HCT116 (cell line): ENCODE measurements around the gene GRK5. TPM values are rescaled to one million over a fixed set of nuclear protein-coding genes. Genes with fewer than 3 reads are reported as not detected.

Experiments used
- ATAC-seq: fragments of 200-7000 bp; cut with Tn5 transposase; 2 replicates; pipeline ENCODE4 v1.9.1; 2020; ENCODE audit warnings: mild to moderate bottlenecking, moderate library complexity
- BruUV-seq: library from RNA; stranded (reverse); fragments of 400-500 nt; replicated peaks from 2 replicates; lab custom pipeline; 2021; lab: Mats Ljungman, UMichigan
- CTCF ChIA-PET: fragments of 300-600 bp; sonication (Branson Sonifier 250); formaldehyde crosslinking; loops from one replicate; lab custom pipeline; 2021; ENCODE audit warnings: antibody characterized with exemption; lab: Charles Lee
- POLR2A ChIA-PET: fragments of 300-600, 350-600 bp; sonication (Branson Sonifier 250); formaldehyde crosslinking; loops from one replicate; lab custom pipeline; 2021; ENCODE audit warnings: antibody characterized with exemption; lab: Charles Lee
- RAD21 ChIA-PET, 2 experiments: fragments of 300-600 bp; sonication (Branson Sonifier 250); formaldehyde crosslinking; loops; one replicate each; lab custom pipeline; 2023; ENCODE audit warnings: low total read pairs in 2 of 2; ENCODE audit not compliant: uncharacterized antibody in 2 of 2, unreplicated experiment in 2 of 2, low non-redundant PET in 1 of 2; lab: Charles Lee
- DNase-seq: peaks from one replicate; pipeline ENCODE4 v3.0.0-alpha.2; 2010; ENCODE audit warnings: low read depth, low spot score
- H2AFZ ChIP-seq: fragments of 200-600 bp; shearing (Covaris generic), sonication (generic); 2 replicates; pipeline ENCODE4 v1.6.1; 2017; ENCODE audit warnings: low read depth, mixed run types, mixed read lengths, antibody characterized with exemption, low read length; ENCODE audit not compliant: poor library complexity, severe bottlenecking
- H3K27ac ChIP-seq: 2 replicates; pipeline ENCODE4 v1.5.1; 2012; ENCODE audit warnings: low read depth, low read length
- H3K27me3 ChIP-seq: fragments of 200-600 bp; sonication (generic); 2 replicates; pipeline ENCODE4 v1.6.1; 2016; ENCODE audit warnings: mixed run types, low read length, mixed read lengths; ENCODE audit not compliant: insufficient read depth
- H3K36me3 ChIP-seq, 2 experiments: fragments of 200-500 bp in 1 of 2; fragments of 200-600 bp in 1 of 2; sonication (Bioruptor generic) in 1 of 2; sonication (generic) in 1 of 2; 2 replicates each; pipeline versions ENCODE4 v1.5.1 to v1.6.1; 2014 to 2016; ENCODE audit warnings: low read length in 2 of 2, inconsistent platforms in 1 of 2, mixed read lengths in 1 of 2, mixed run types in 1 of 2; ENCODE audit not compliant: insufficient read depth in 2 of 2, control insufficient read depth in 1 of 2
- H3K4me1 ChIP-seq, 2 experiments: fragments of 200-600 bp in 1 of 2; sonication (generic) in 1 of 2; 2 replicates each; pipeline versions ENCODE4 v1.5.1 to v1.6.1; 2012 to 2017; ENCODE audit warnings: low read length in 2 of 2, inconsistent platforms in 1 of 2, mild to moderate bottlenecking in 1 of 2, mixed read lengths in 1 of 2, mixed run types in 1 of 2, moderate library complexity in 1 of 2; ENCODE audit not compliant: insufficient read depth in 2 of 2, control insufficient read depth in 1 of 2
- H3K4me2 ChIP-seq: fragments of 200-600 bp; sonication (generic); 2 replicates; pipeline ENCODE4 v1.6.1; 2017; ENCODE audit warnings: mixed run types, low read length, mixed read lengths
- H3K4me3 ChIP-seq, 2 experiments: fragments of 200-600 bp in 1 of 2; sonication (generic) in 1 of 2; replicated peaks in 1 of 2; 2 replicates each; pipeline ENCODE4 v1.5.1; 2011 to 2016; ENCODE audit warnings: low read length in 2 of 2, control low read depth in 1 of 2, low read depth in 1 of 2, mild to moderate bottlenecking in 1 of 2, mixed read lengths in 1 of 2, mixed run types in 1 of 2
- H3K79me2 ChIP-seq: fragments of 200-600 bp; sonication (generic); 2 replicates; pipeline ENCODE4 v1.6.1; 2017; ENCODE audit warnings: mild to moderate bottlenecking, mixed run types, low read length, moderate library complexity, mixed read lengths; ENCODE audit not compliant: insufficient read depth
- H3K9ac ChIP-seq: fragments of 200-600 bp; sonication (generic); 2 replicates; pipeline ENCODE4 v1.6.1; 2016; ENCODE audit warnings: low read length, mixed read lengths
- H3K9me2 ChIP-seq: fragments of 200-600 bp; sonication (generic), shearing (Covaris generic); 2 replicates; pipeline ENCODE4 v1.6.1; 2017; ENCODE audit warnings: mixed run types, mild to moderate bottlenecking, moderate library complexity; ENCODE audit not compliant: insufficient read depth
- H3K9me3 ChIP-seq, 2 experiments: fragments of 200-500 bp in 1 of 2; fragments of 200-600 bp in 1 of 2; sonication (Bioruptor generic) in 1 of 2; sonication (generic) in 1 of 2; 2 replicates each; pipeline ENCODE4 v1.6.1; 2014 to 2017; ENCODE audit warnings: low read length in 2 of 2, mixed read lengths in 2 of 2, inconsistent platforms in 1 of 2, low read depth in 1 of 2, mild to moderate bottlenecking in 1 of 2, mixed run types in 1 of 2, moderate library complexity in 1 of 2; ENCODE audit not compliant: control insufficient read depth in 1 of 2, insufficient read depth in 1 of 2
- H4K20me1 ChIP-seq: fragments of 200-600 bp; sonication (generic), shearing (Covaris generic); 2 replicates; pipeline ENCODE4 v1.6.1; 2017; ENCODE audit warnings: mixed run types, mild to moderate bottlenecking, moderate library complexity; ENCODE audit not compliant: insufficient read depth
- CBX3 ChIP-seq: IDR thresholded peaks from 2 replicates; pipeline ENCODE4 v1.6.1; 2012; ENCODE audit warnings: low read depth
- CEBPB ChIP-seq: IDR thresholded peaks from 2 replicates; pipeline ENCODE4 v1.6.1; 2012; ENCODE audit warnings: low read depth
- CTCF ChIP-seq, 3 experiments: fragments of 200-600 bp in 1 of 3; sonication (generic) in 1 of 3; IDR thresholded peaks in 2 of 3; conservative IDR thresholded peaks in 1 of 3; 2 replicates each; pipeline ENCODE4 v1.5.1; 2012 to 2017; ENCODE audit warnings: low read depth in 2 of 3, low read length in 2 of 3, antibody characterized with exemption in 1 of 3, borderline replicate concordance in 1 of 3, control low read depth in 1 of 3, mild to moderate bottlenecking in 1 of 3, mixed read lengths in 1 of 3, mixed run types in 1 of 3, moderate library complexity in 1 of 3; ENCODE audit not compliant: insufficient read depth in 1 of 3
- EGR1 ChIP-seq: IDR thresholded peaks from 2 replicates; pipeline ENCODE4 v1.6.1; 2012; ENCODE audit warnings: low read depth
- ELF1 ChIP-seq: IDR thresholded peaks from 2 replicates; pipeline ENCODE4 v1.6.1; 2012; ENCODE audit warnings: low read depth, borderline replicate concordance
- EZH2phosphoT487 ChIP-seq: fragments of 200-600 bp; IDR thresholded peaks from 2 replicates; pipeline ENCODE4 v1.6.1; 2018; ENCODE audit warnings: antibody characterized with exemption, borderline replicate concordance
- FOSL1 ChIP-seq: IDR thresholded peaks from 2 replicates; pipeline ENCODE4 v1.6.1; 2012; ENCODE audit warnings: low read depth
- JUND ChIP-seq: IDR thresholded peaks from 2 replicates; pipeline ENCODE4 v1.6.1; 2012
- POLR2A ChIP-seq: IDR thresholded peaks from 2 replicates; pipeline ENCODE4 v1.7.0; 2011; ENCODE audit warnings: borderline replicate concordance; ENCODE audit not compliant: insufficient read depth, insufficient read length; ENCODE audit errors: extremely low read depth
- POLR2AphosphoS5 ChIP-seq: IDR thresholded peaks from 2 replicates; pipeline ENCODE4 v1.6.1; 2011; ENCODE audit warnings: mild to moderate bottlenecking, low read depth, low read length, moderate library complexity
- SIN3A ChIP-seq: IDR thresholded peaks from 2 replicates; pipeline ENCODE4 v1.6.1; 2012; ENCODE audit warnings: low read depth
- YY1 ChIP-seq: IDR thresholded peaks from 2 replicates; pipeline ENCODE4 v1.6.1; 2011; ENCODE audit warnings: low read length, low read depth, moderate library complexity, mild to moderate bottlenecking; ENCODE audit not compliant: insufficient replicate concordance; ENCODE audit errors: extremely low read depth
- ZFX ChIP-seq: fragments of 450-650 bp; IDR thresholded peaks from 2 replicates; pipeline ENCODE4 v1.6.1; 2017
- ZNF274 ChIP-seq: fragments of 200-500 bp; sonication (Bioruptor generic); IDR thresholded peaks from 2 replicates; pipeline ENCODE4 v1.6.1; 2014; ENCODE audit warnings: mild to moderate bottlenecking, low read depth, low read length, inconsistent platforms
- intact Hi-C: fragments of 100-400 bp; cut with micrococcal nuclease; formaldehyde crosslinking; loops from 2 replicates; pipeline ENCODE4 v1.10.0; 2022
- total RNA-seq: library from RNA; stranded (reverse); gene quantifications from one replicate; pipeline ENCODE4 v1.2.1, GENCODE V29; 2021; ENCODE audit not compliant: unreplicated experiment
- TF ChIP-seq, protein P1 (sequence below): IDR thresholded peaks from 2 replicates; pipeline ENCODE4 v1.6.1; 2011; ENCODE audit warnings: mild to moderate bottlenecking, low read length, moderate library complexity; ENCODE audit not compliant: insufficient replicate concordance; ENCODE audit errors: extremely low read depth
- TF ChIP-seq, protein P2 (sequence below): IDR thresholded peaks from 2 replicates; pipeline ENCODE4 v1.6.1; 2012; ENCODE audit warnings: low read depth
- TF ChIP-seq, protein P3 (sequence below): IDR thresholded peaks from 2 replicates; pipeline ENCODE4 v1.6.1; 2012

The GRK5 gene
- total RNA-seq, 1 experiment from 2014 or later = 7.3 TPM

GRCh38 chr10:119183664-119184412 is 23.5 kb upstream of the GRK5 start:
- H4K20me1 ChIP-seq = no peaks in the 10 kb centered on the region
- H3K4me2 ChIP-seq = no peak overlapping the region
- DNase-seq (no peak), ATAC-seq (no peak)
- H3K79me2 ChIP-seq = no peaks in the 10 kb centered on the region
- ChIA-PET CTCF (no interaction called here), POLR2A (no interaction called here), RAD21 (no interaction called here)
- H3K9me2 ChIP-seq = no peaks in the 10 kb centered on the region
- intact Hi-C loops = no loop called here
- H3K4me3 ChIP-seq = no peak overlapping the region
- H3K27ac ChIP-seq = no peak overlapping the region
- TF ChIP-seq, protein P1, sequence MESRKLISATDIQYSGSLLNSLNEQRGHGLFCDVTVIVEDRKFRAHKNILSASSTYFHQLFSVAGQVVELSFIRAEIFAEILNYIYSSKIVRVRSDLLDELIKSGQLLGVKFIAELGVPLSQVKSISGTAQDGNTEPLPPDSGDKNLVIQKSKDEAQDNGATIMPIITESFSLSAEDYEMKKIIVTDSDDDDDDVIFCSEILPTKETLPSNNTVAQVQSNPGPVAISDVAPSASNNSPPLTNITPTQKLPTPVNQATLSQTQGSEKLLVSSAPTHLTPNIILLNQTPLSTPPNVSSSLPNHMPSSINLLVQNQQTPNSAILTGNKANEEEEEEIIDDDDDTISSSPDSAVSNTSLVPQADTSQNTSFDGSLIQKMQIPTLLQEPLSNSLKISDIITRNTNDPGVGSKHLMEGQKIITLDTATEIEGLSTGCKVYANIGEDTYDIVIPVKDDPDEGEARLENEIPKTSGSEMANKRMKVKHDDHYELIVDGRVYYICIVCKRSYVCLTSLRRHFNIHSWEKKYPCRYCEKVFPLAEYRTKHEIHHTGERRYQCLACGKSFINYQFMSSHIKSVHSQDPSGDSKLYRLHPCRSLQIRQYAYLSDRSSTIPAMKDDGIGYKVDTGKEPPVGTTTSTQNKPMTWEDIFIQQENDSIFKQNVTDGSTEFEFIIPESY = no peak
- no peak for TF ChIP-seq SIN3A
- TF ChIP-seq ZNF274 = no peak
- TF ChIP-seq FOSL1 = no peak
- TF ChIP-seq, protein P2, sequence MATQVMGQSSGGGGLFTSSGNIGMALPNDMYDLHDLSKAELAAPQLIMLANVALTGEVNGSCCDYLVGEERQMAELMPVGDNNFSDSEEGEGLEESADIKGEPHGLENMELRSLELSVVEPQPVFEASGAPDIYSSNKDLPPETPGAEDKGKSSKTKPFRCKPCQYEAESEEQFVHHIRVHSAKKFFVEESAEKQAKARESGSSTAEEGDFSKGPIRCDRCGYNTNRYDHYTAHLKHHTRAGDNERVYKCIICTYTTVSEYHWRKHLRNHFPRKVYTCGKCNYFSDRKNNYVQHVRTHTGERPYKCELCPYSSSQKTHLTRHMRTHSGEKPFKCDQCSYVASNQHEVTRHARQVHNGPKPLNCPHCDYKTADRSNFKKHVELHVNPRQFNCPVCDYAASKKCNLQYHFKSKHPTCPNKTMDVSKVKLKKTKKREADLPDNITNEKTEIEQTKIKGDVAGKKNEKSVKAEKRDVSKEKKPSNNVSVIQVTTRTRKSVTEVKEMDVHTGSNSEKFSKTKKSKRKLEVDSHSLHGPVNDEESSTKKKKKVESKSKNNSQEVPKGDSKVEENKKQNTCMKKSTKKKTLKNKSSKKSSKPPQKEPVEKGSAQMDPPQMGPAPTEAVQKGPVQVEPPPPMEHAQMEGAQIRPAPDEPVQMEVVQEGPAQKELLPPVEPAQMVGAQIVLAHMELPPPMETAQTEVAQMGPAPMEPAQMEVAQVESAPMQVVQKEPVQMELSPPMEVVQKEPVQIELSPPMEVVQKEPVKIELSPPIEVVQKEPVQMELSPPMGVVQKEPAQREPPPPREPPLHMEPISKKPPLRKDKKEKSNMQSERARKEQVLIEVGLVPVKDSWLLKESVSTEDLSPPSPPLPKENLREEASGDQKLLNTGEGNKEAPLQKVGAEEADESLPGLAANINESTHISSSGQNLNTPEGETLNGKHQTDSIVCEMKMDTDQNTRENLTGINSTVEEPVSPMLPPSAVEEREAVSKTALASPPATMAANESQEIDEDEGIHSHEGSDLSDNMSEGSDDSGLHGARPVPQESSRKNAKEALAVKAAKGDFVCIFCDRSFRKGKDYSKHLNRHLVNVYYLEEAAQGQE = no peak
- no peak for TF ChIP-seq POLR2A
- no peak for TF ChIP-seq EGR1
- TF ChIP-seq POLR2AphosphoS5 = no peak
- no peak for TF ChIP-seq CBX3
- TF ChIP-seq, protein P3, sequence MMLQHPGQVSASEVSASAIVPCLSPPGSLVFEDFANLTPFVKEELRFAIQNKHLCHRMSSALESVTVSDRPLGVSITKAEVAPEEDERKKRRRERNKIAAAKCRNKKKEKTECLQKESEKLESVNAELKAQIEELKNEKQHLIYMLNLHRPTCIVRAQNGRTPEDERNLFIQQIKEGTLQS = no peak
- no peak for TF ChIP-seq EZH2phosphoT487
- no peak for TF ChIP-seq YY1
- no peak for TF ChIP-seq ELF1
- TF ChIP-seq CEBPB = no peak
- TF ChIP-seq JUND = no peak
- no peak for TF ChIP-seq CTCF (IDR thresholded peaks at IDR 0.05 in 2 of 3, conservative IDR thresholded peaks at IDR 0.05 in 1 of 3; ENCODE audit: borderline replicate concordance in 1 of 3, insufficient read depth in 1 of 3, low read depth in 2 of 3, low read length in 2 of 3)
- TF ChIP-seq ZFX = no peak
- BruUV-seq = no TSS peak
- H2AFZ ChIP-seq = no peak overlapping the region
- H3K9me3 ChIP-seq = no peaks in the 10 kb centered on the region
- no peaks in the 10 kb centered on the region for H3K36me3 ChIP-seq
- no peak overlapping the region for H3K9ac ChIP-seq
- H3K4me1 ChIP-seq = peaks cover 5 to 8% of the 10 kb centered on the region in 2 experiments; a peak in 3 of 4 replicates
- H3K27me3 ChIP-seq = no peaks in the 10 kb centered on the region
